Ishikawa (cell line): Measurements from ENCODE around the gene MVD.

ENCODE experiments used
- EGR1 ChIP-seq: IDR thresholded peaks from 2 replicates; pipeline ENCODE4 v1.6.1; 2012
- EP300 ChIP-seq: IDR thresholded peaks from 2 replicates; pipeline ENCODE4 v1.6.1; 2012; ENCODE audit warnings: borderline replicate concordance
- NFIC ChIP-seq: IDR thresholded peaks from 2 replicates; pipeline ENCODE4 v1.6.1; 2012
- REST ChIP-seq: IDR thresholded peaks from 2 replicates; pipeline ENCODE4 v1.6.1; 2012; ENCODE audit warnings: low read depth, mild to moderate bottlenecking
- TCF12 ChIP-seq: IDR thresholded peaks from 2 replicates; pipeline ENCODE4 v1.6.1; 2012; ENCODE audit warnings: low read depth
- TEAD4 ChIP-seq: IDR thresholded peaks from 2 replicates; pipeline ENCODE4 v1.6.1; 2012
- YY1 ChIP-seq: IDR thresholded peaks from 2 replicates; pipeline ENCODE4 v1.6.1; 2012; ENCODE audit warnings: low read depth

- no peak for TF ChIP-seq REST
- TF ChIP-seq YY1: no peak
- no peak for TF ChIP-seq EP300
- no peak for TF ChIP-seq TCF12
- TF ChIP-seq TEAD4: no peak
- no peak for TF ChIP-seq NFIC
- no peak for TF ChIP-seq EGR1
Observed at GRCh38 chr16:88685156-88686061, 22.5 kb upstream of the MVD start.
